HCT116 (cell line): ENCODE measurements around the gene LIG3. TPM values are rescaled to one million over a fixed set of nuclear protein-coding genes. Genes with fewer than 3 reads are reported as not detected.

Source experiments
- ATAC-seq: fragments of 200-7000 bp; cut with Tn5 transposase; 2 replicates; pipeline ENCODE4 v1.9.1; 2020; ENCODE audit warnings: mild to moderate bottlenecking, moderate library complexity
- BruUV-seq: library from RNA; stranded (reverse); fragments of 400-500 nt; replicated peaks from 2 replicates; lab custom pipeline; 2021; lab: Mats Ljungman, UMichigan
- CTCF ChIA-PET: fragments of 300-600 bp; sonication (Branson Sonifier 250); formaldehyde crosslinking; loops from one replicate; lab custom pipeline; 2021; ENCODE audit warnings: antibody characterized with exemption; lab: Charles Lee
- POLR2A ChIA-PET: fragments of 300-600, 350-600 bp; sonication (Branson Sonifier 250); formaldehyde crosslinking; loops from one replicate; lab custom pipeline; 2021; ENCODE audit warnings: antibody characterized with exemption; lab: Charles Lee
- RAD21 ChIA-PET, 2 experiments: fragments of 300-600 bp; sonication (Branson Sonifier 250); formaldehyde crosslinking; loops; one replicate each; lab custom pipeline; 2023; ENCODE audit warnings: low total read pairs in 2 of 2; ENCODE audit not compliant: uncharacterized antibody in 2 of 2, unreplicated experiment in 2 of 2, low non-redundant PET in 1 of 2; lab: Charles Lee
- DNase-seq: peaks from one replicate; pipeline ENCODE4 v3.0.0-alpha.2; 2010; ENCODE audit warnings: low read depth, low spot score
- H2AFZ ChIP-seq: fragments of 200-600 bp; shearing (Covaris generic), sonication (generic); 2 replicates; pipeline ENCODE4 v1.6.1; 2017; ENCODE audit warnings: low read depth, mixed run types, mixed read lengths, antibody characterized with exemption, low read length; ENCODE audit not compliant: poor library complexity, severe bottlenecking
- H3K27ac ChIP-seq: 2 replicates; pipeline ENCODE4 v1.5.1; 2012; ENCODE audit warnings: low read depth, low read length
- H3K27me3 ChIP-seq: fragments of 200-600 bp; sonication (generic); 2 replicates; pipeline ENCODE4 v1.6.1; 2016; ENCODE audit warnings: mixed run types, low read length, mixed read lengths; ENCODE audit not compliant: insufficient read depth
- H3K36me3 ChIP-seq, 2 experiments: fragments of 200-500 bp in 1 of 2; fragments of 200-600 bp in 1 of 2; sonication (Bioruptor generic) in 1 of 2; sonication (generic) in 1 of 2; 2 replicates each; pipeline versions ENCODE4 v1.5.1 to v1.6.1; 2014 to 2016; ENCODE audit warnings: low read length in 2 of 2, inconsistent platforms in 1 of 2, mixed read lengths in 1 of 2, mixed run types in 1 of 2; ENCODE audit not compliant: insufficient read depth in 2 of 2, control insufficient read depth in 1 of 2
- H3K4me1 ChIP-seq, 2 experiments: fragments of 200-600 bp in 1 of 2; sonication (generic) in 1 of 2; 2 replicates each; pipeline versions ENCODE4 v1.5.1 to v1.6.1; 2012 to 2017; ENCODE audit warnings: low read length in 2 of 2, inconsistent platforms in 1 of 2, mild to moderate bottlenecking in 1 of 2, mixed read lengths in 1 of 2, mixed run types in 1 of 2, moderate library complexity in 1 of 2; ENCODE audit not compliant: insufficient read depth in 2 of 2, control insufficient read depth in 1 of 2
- H3K4me2 ChIP-seq: fragments of 200-600 bp; sonication (generic); 2 replicates; pipeline ENCODE4 v1.6.1; 2017; ENCODE audit warnings: mixed run types, low read length, mixed read lengths
- H3K4me3 ChIP-seq, 2 experiments: fragments of 200-600 bp in 1 of 2; sonication (generic) in 1 of 2; replicated peaks in 1 of 2; 2 replicates each; pipeline ENCODE4 v1.5.1; 2011 to 2016; ENCODE audit warnings: low read length in 2 of 2, control low read depth in 1 of 2, low read depth in 1 of 2, mild to moderate bottlenecking in 1 of 2, mixed read lengths in 1 of 2, mixed run types in 1 of 2
- H3K79me2 ChIP-seq: fragments of 200-600 bp; sonication (generic); 2 replicates; pipeline ENCODE4 v1.6.1; 2017; ENCODE audit warnings: mild to moderate bottlenecking, mixed run types, low read length, moderate library complexity, mixed read lengths; ENCODE audit not compliant: insufficient read depth
- H3K9ac ChIP-seq: fragments of 200-600 bp; sonication (generic); 2 replicates; pipeline ENCODE4 v1.6.1; 2016; ENCODE audit warnings: low read length, mixed read lengths
- H3K9me2 ChIP-seq: fragments of 200-600 bp; sonication (generic), shearing (Covaris generic); 2 replicates; pipeline ENCODE4 v1.6.1; 2017; ENCODE audit warnings: mixed run types, mild to moderate bottlenecking, moderate library complexity; ENCODE audit not compliant: insufficient read depth
- H3K9me3 ChIP-seq, 2 experiments: fragments of 200-500 bp in 1 of 2; fragments of 200-600 bp in 1 of 2; sonication (Bioruptor generic) in 1 of 2; sonication (generic) in 1 of 2; 2 replicates each; pipeline ENCODE4 v1.6.1; 2014 to 2017; ENCODE audit warnings: low read length in 2 of 2, mixed read lengths in 2 of 2, inconsistent platforms in 1 of 2, low read depth in 1 of 2, mild to moderate bottlenecking in 1 of 2, mixed run types in 1 of 2, moderate library complexity in 1 of 2; ENCODE audit not compliant: control insufficient read depth in 1 of 2, insufficient read depth in 1 of 2
- H4K20me1 ChIP-seq: fragments of 200-600 bp; sonication (generic), shearing (Covaris generic); 2 replicates; pipeline ENCODE4 v1.6.1; 2017; ENCODE audit warnings: mixed run types, mild to moderate bottlenecking, moderate library complexity; ENCODE audit not compliant: insufficient read depth
- ATF3 ChIP-seq: IDR thresholded peaks from 2 replicates; pipeline ENCODE4 v1.6.1; 2012
- CTCF ChIP-seq, 3 experiments: fragments of 200-600 bp in 1 of 3; sonication (generic) in 1 of 3; IDR thresholded peaks in 2 of 3; conservative IDR thresholded peaks in 1 of 3; 2 replicates each; pipeline ENCODE4 v1.5.1; 2012 to 2017; ENCODE audit warnings: low read depth in 2 of 3, low read length in 2 of 3, antibody characterized with exemption in 1 of 3, borderline replicate concordance in 1 of 3, control low read depth in 1 of 3, mild to moderate bottlenecking in 1 of 3, mixed read lengths in 1 of 3, mixed run types in 1 of 3, moderate library complexity in 1 of 3; ENCODE audit not compliant: insufficient read depth in 1 of 3
- EGR1 ChIP-seq: IDR thresholded peaks from 2 replicates; pipeline ENCODE4 v1.6.1; 2012; ENCODE audit warnings: low read depth
- ELF1 ChIP-seq: IDR thresholded peaks from 2 replicates; pipeline ENCODE4 v1.6.1; 2012; ENCODE audit warnings: low read depth, borderline replicate concordance
- FOSL1 ChIP-seq: IDR thresholded peaks from 2 replicates; pipeline ENCODE4 v1.6.1; 2012; ENCODE audit warnings: low read depth
- MAX ChIP-seq: IDR thresholded peaks from 2 replicates; pipeline ENCODE4 v1.6.1; 2012
- POLR2A ChIP-seq: IDR thresholded peaks from 2 replicates; pipeline ENCODE4 v1.7.0; 2011; ENCODE audit warnings: borderline replicate concordance; ENCODE audit not compliant: insufficient read depth, insufficient read length; ENCODE audit errors: extremely low read depth
- REST ChIP-seq: IDR thresholded peaks from 2 replicates; pipeline ENCODE4 v1.6.1; 2012; ENCODE audit warnings: low read depth
- SIN3A ChIP-seq: IDR thresholded peaks from 2 replicates; pipeline ENCODE4 v1.6.1; 2012; ENCODE audit warnings: low read depth
- TCF7L2 ChIP-seq: IDR thresholded peaks from 2 replicates; pipeline ENCODE4 v1.7.0; 2011; ENCODE audit warnings: borderline replicate concordance, inconsistent platforms; ENCODE audit not compliant: insufficient read depth, insufficient read length; ENCODE audit errors: extremely low read depth
- ZFX ChIP-seq: fragments of 450-650 bp; IDR thresholded peaks from 2 replicates; pipeline ENCODE4 v1.6.1; 2017
- intact Hi-C: fragments of 100-400 bp; cut with micrococcal nuclease; formaldehyde crosslinking; loops from 2 replicates; pipeline ENCODE4 v1.10.0; 2022
- total RNA-seq: library from RNA; stranded (reverse); gene quantifications from one replicate; pipeline ENCODE4 v1.2.1, GENCODE V29; 2021; ENCODE audit not compliant: unreplicated experiment

LIG3 gene
- total RNA-seq, 1 experiment from 2014 or later: 49.4 TPM

- Histone ChIP-seq H3K9me3 (no peaks in the 10 kb centered on the region), H3K9me2 (no peaks in the 10 kb centered on the region), H3K9ac (no peak overlapping the region), H4K20me1 (no peaks in the 10 kb centered on the region), H3K4me2 (no peak overlapping the region), H3K27ac (no peak overlapping the region), H2AFZ (no peak overlapping the region), H3K27me3 (no peaks in the 10 kb centered on the region), H3K4me1 (no peaks in the 10 kb centered on the region), H3K79me2 (no peaks in the 10 kb centered on the region), H3K4me3 (no peak overlapping the region), H3K36me3 (peaks cover 17 to 36% of the 10 kb centered on the region in 2 experiments; a peak in 3 of 4 replicates)
- ChIA-PET POLR2A (no interaction called here), CTCF (no interaction called here), RAD21 (no interaction called here)
- TF ChIP-seq ATF3 (no peak), EGR1 (no peak), MAX (no peak), TCF7L2 (no peak), CTCF (IDR thresholded peaks at IDR 0.05 in 2 of 3, conservative IDR thresholded peaks at IDR 0.05 in 1 of 3; ENCODE audit: borderline replicate concordance in 1 of 3, insufficient read depth in 1 of 3, low read depth in 2 of 3, low read length in 2 of 3) (no peak), REST (no peak), ELF1 (no peak), ZFX (no peak), SIN3A (no peak), POLR2A (no peak), FOSL1 (no peak)
- BruUV-seq: no TSS peak
- ATAC-seq (no peak), DNase-seq (no peak)
- intact Hi-C loops: no loop called here
These were observed 22.7 kb downstream of the LIG3 start for GRCh38 chr17:35002876-35003551.
